ENCODE measurements around the gene SLC38A3.

DNA sequence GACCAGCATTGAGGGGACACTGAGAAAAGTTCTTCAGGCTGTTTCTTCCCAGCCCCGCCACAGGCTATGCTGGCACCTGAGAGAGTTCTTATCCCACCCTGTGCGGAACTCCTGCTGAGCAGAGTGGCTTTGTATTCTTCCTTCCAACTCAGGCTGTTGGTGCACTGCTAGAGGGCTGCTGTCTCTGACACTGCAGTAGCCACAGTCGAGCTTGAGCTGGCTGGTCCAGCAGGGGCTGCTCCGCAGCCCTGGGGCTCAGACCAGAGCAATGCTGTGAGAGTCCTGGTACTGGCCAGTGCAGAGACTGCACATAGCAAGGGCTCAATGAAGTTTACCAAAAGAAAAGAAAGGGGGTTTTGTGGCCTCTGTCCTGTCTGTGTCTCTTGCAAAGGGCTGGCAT, 34.6 kb downstream of the SLC38A3 start:
- TF ChIP-seq CTCF (IDR thresholded peaks at IDR 0.05) (no peak), POLR2A (IDR thresholded peaks at IDR 0.05) (no peak)

Measured in Peyer's patch (tissue), 4 donors.